Activated T-cell treated with anti-CD3 and anti-CD28 coated beads, Interleukin-2, amount 50 U/mL, for 4 hours (primary cell): ENCODE measurements around the gene RPGR. TPM values are rescaled to one million over a fixed set of nuclear protein-coding genes. Genes with fewer than 3 reads are reported as not detected.

ENCODE experiments used
- total RNA-seq, 3 donors: library from RNA; stranded (reverse); gene quantifications; one replicate each; pipeline ENCODE4 v1.2.1, GENCODE V29; 2021

Gene RPGR
- total RNA-seq, 3 donors from 2014 or later: 8.4 to 10.6 (median 9.2) TPM

Other genes with a start within 250 kb of the RPGR start
- gene SRPX, start 106.6 kb downstream of the RPGR start, total RNA-seq: under 1 TPM in 1 of 3 donors, not detected in 2; 0.13 TPM
- not detected for gene OTC, start 25.1 kb upstream of the RPGR start, total RNA-seq
- under 1 TPM in 2 of 3 donors, not detected in 1; 0.18 to 0.29 TPM for gene TSPAN7, start 234.0 kb upstream of the RPGR start, total RNA-seq